ENCODE results near the gene CCDC24.

CCDC24 gene

GRCh38 chr1:43983253-43983899, 8.0 kb upstream of the CCDC24 start:
- no peak overlapping the region for H3K4me3 ChIP-seq (ENCODE audit: low read depth, low read length)
- TF ChIP-seq CTCF (IDR thresholded peaks at IDR 0.05; ENCODE audit: low read depth, low read length): no peak

GRCh38 chr1:43984855-43985254, 6.5 kb upstream of the CCDC24 start:
- in situ Hi-C loops (cut with HindIII; ENCODE audit: low sequenced_read_pairs): no loop called here
- DNase-seq (ENCODE audit: low read depth, low spot score): no peak
- no peak overlapping the region for H3K4me3 ChIP-seq (ENCODE audit: low read depth, low read length)
- no peak for TF ChIP-seq CTCF (IDR thresholded peaks at IDR 0.05; ENCODE audit: low read depth, low read length)

More at GRCh38 chr1:43983253-43983899, 8.0 kb upstream of the CCDC24 start:
- in situ Hi-C loops (cut with HindIII; ENCODE audit: low sequenced_read_pairs): no loop called here
- DNase-seq (ENCODE audit: low read depth, low spot score): no peak

GRCh38 chr1:43985984-43986595, 5.3 kb upstream of the CCDC24 start:
- DNase-seq (ENCODE audit: low read depth, low spot score): no peak
- in situ Hi-C loops (cut with HindIII; ENCODE audit: low sequenced_read_pairs): no loop called here
- H3K4me3 ChIP-seq (ENCODE audit: low read depth, low read length): no peak overlapping the region
- no peak for TF ChIP-seq CTCF (IDR thresholded peaks at IDR 0.05; ENCODE audit: low read depth, low read length)

- no peak for DNase-seq (ENCODE audit: low read depth, low spot score)
- in situ Hi-C loops (cut with HindIII; ENCODE audit: low sequenced_read_pairs): no loop called here
- peak; percentile 19 for TF ChIP-seq CTCF (IDR thresholded peaks at IDR 0.05; ENCODE audit: low read depth, low read length)
- no peak overlapping the region for H3K4me3 ChIP-seq (ENCODE audit: low read depth, low read length)
Observed at GRCh38 chr1:43986712-43987111, 4.7 kb upstream of the CCDC24 start.

- TF ChIP-seq CTCF (IDR thresholded peaks at IDR 0.05; ENCODE audit: low read depth, low read length): no peak
- DNase-seq (ENCODE audit: low read depth, low spot score): no peak
- in situ Hi-C loops (cut with HindIII; ENCODE audit: low sequenced_read_pairs): no loop called here
- H3K4me3 ChIP-seq (ENCODE audit: low read depth, low read length): no peak overlapping the region
Observed at GRCh38 chr1:43987159-43987902, 4.1 kb upstream of the CCDC24 start.

- H3K4me3 ChIP-seq (ENCODE audit: low read depth, low read length): peak overlapping the region; percentile 63
- DNase-seq (ENCODE audit: low read depth, low spot score): no peak
- in situ Hi-C loops (cut with HindIII; ENCODE audit: low sequenced_read_pairs): no loop called here
- TF ChIP-seq CTCF (IDR thresholded peaks at IDR 0.05; ENCODE audit: low read depth, low read length): peak; percentile 14
Observed at GRCh38 chr1:43990271-43991199, 864 bp upstream of the CCDC24 start.
